Endothelial cell of umbilical vein (primary cell): Measurements from ENCODE around the gene RPS16. TPM values are rescaled to one million over a fixed set of nuclear protein-coding genes. Genes with fewer than 3 reads are reported as not detected.

Experiments used
- BruUV-seq: library from RNA; stranded (reverse); fragments of 400-500 nt; replicated peaks from 2 replicates; lab custom pipeline; 2021; lab: Mats Ljungman, UMichigan
- CTCF ChIA-PET: fragments of 300-600, 350-600 bp; sonication (Branson Sonifier 250); formaldehyde crosslinking; loops from one replicate; lab custom pipeline; 2021; ENCODE audit warnings: antibody characterized with exemption, inconsistent platforms; lab: Charles Lee
- POLR2A ChIA-PET: fragments of 300-600, 350-600 bp; sonication (Branson Sonifier 250); formaldehyde crosslinking; loops from one replicate; lab custom pipeline; 2021; ENCODE audit warnings: antibody characterized with exemption, inconsistent platforms; lab: Charles Lee
- DNase-seq: peaks from one replicate; pipeline ENCODE4 v3.0.0-alpha.2; 2011; ENCODE audit warnings: low read depth, low spot score
- FAIRE-seq: peaks from 2 replicates; lab custom pipeline; 2011; peaks lifted over from hg19 to GRCh38; lab: Jason Lieb, UNC
- H2AFZ ChIP-seq: 2 replicates; pipeline ENCODE4 v1.6.0; 2012; ENCODE audit warnings: low read depth, low read length, control low read depth, inconsistent platforms
- H3K27ac ChIP-seq: 2 replicates; pipeline ENCODE4 v1.5.1; 2011; ENCODE audit warnings: low read depth, mild to moderate bottlenecking, control low read depth, low read length, moderate library complexity; ENCODE audit not compliant: insufficient read depth
- H3K27me3 ChIP-seq, 2 experiments: 2 replicates each; pipeline versions ENCODE4 v1.6.0 to v1.6.1; 2011; ENCODE audit warnings: low read length in 2 of 2, mixed read lengths in 1 of 2; ENCODE audit not compliant: control insufficient read depth in 2 of 2, insufficient read depth in 2 of 2
- H3K36me3 ChIP-seq, 2 experiments: 2 replicates in 1 of 2; 3 replicates in 1 of 2; pipeline ENCODE4 v1.5.1; 2011; ENCODE audit warnings: low read length in 2 of 2, mild to moderate bottlenecking in 1 of 2, moderate library complexity in 1 of 2; ENCODE audit not compliant: control insufficient read depth in 2 of 2, insufficient read depth in 2 of 2; ENCODE audit errors: extremely low read depth in 1 of 2
- H3K4me1 ChIP-seq: 3 replicates; pipeline ENCODE4 v1.5.1; 2011; ENCODE audit warnings: mild to moderate bottlenecking, low read length; ENCODE audit not compliant: control insufficient read depth, insufficient read depth; ENCODE audit errors: extremely low read depth
- H3K4me2 ChIP-seq: 2 replicates; pipeline ENCODE4 v1.6.1; 2011; ENCODE audit warnings: low read length, control low read depth, mixed read lengths; ENCODE audit not compliant: insufficient read depth
- H3K4me3 ChIP-seq, 3 experiments: fragments of 200-600 bp in 1 of 3; sonication (generic), shearing (Covaris generic) in 1 of 3; replicated peaks in 1 of 3; 2 replicates each; pipeline ENCODE4 v1.5.1; 2011 to 2016; ENCODE audit warnings: control low read depth in 3 of 3, low read length in 3 of 3, mild to moderate bottlenecking in 2 of 3, inconsistent platforms in 1 of 3, low read depth in 1 of 3, moderate library complexity in 1 of 3; ENCODE audit not compliant: insufficient read depth in 1 of 3
- H3K79me2 ChIP-seq: 2 replicates; pipeline ENCODE4 v1.6.0; 2012; ENCODE audit warnings: low read length, inconsistent platforms; ENCODE audit not compliant: control insufficient read depth, insufficient read depth
- H3K9ac ChIP-seq: replicated peaks from 2 replicates; pipeline ENCODE3; 2011; ENCODE audit warnings: low read length, control low read depth; ENCODE audit not compliant: insufficient read depth; ENCODE audit errors: extremely low read depth
- H3K9me1 ChIP-seq: replicated peaks from 3 replicates; pipeline ENCODE4 v1.6.0; 2011; ENCODE audit warnings: mild to moderate bottlenecking, low read length; ENCODE audit not compliant: control insufficient read depth, insufficient read depth; ENCODE audit errors: extremely low read depth
- H3K9me3 ChIP-seq: replicated peaks from 2 replicates; pipeline ENCODE4 v1.5.1; 2012; ENCODE audit warnings: low read length, inconsistent platforms; ENCODE audit not compliant: control insufficient read depth, insufficient read depth
- H4K20me1 ChIP-seq: replicated peaks from 2 replicates; pipeline ENCODE3; 2011; ENCODE audit warnings: mild to moderate bottlenecking, low read length; ENCODE audit not compliant: control insufficient read depth, insufficient read depth; ENCODE audit errors: extremely low read depth
- CTCF ChIP-seq, 2 donors: IDR thresholded peaks; 1 replicate in 1 of 2; 2 replicates in 1 of 2; pipeline ENCODE4 v1.5.1; 2011; ENCODE audit warnings: low read length in 2 of 2, mild to moderate bottlenecking in 2 of 2, moderate library complexity in 2 of 2, control low read depth in 1 of 2, inconsistent platforms in 1 of 2, low read depth in 1 of 2; ENCODE audit not compliant: insufficient read depth in 1 of 2; ENCODE audit errors: extremely low read depth in 1 of 2
- EZH2 ChIP-seq: IDR thresholded peaks from 2 replicates; pipeline ENCODE4 v1.6.1; 2012; ENCODE audit warnings: borderline replicate concordance, low read depth, mild to moderate bottlenecking, moderate library complexity, low read length, inconsistent platforms; ENCODE audit not compliant: severe bottlenecking
- FOS ChIP-seq: IDR thresholded peaks from 2 replicates; pipeline ENCODE4 v1.6.1; 2011; ENCODE audit warnings: mild to moderate bottlenecking, low read length, moderate library complexity, borderline replicate concordance; ENCODE audit not compliant: insufficient read depth
- GATA2 ChIP-seq: IDR thresholded peaks from 2 replicates; pipeline ENCODE4 v1.7.0; 2011; ENCODE audit warnings: low read depth, mild to moderate bottlenecking, moderate library complexity, mixed read lengths, low read length; ENCODE audit not compliant: insufficient read length, insufficient read depth
- JUN ChIP-seq: IDR thresholded peaks from 2 replicates; pipeline ENCODE4 v1.6.1; 2011; ENCODE audit warnings: borderline replicate concordance, low read depth; ENCODE audit not compliant: insufficient read length, insufficient read depth
- MYC ChIP-seq: IDR thresholded peaks from one replicate; pipeline ENCODE4 v1.6.1; 2011; ENCODE audit warnings: mild to moderate bottlenecking, low read depth, low read length
- POLR2A ChIP-seq: IDR thresholded peaks from 2 replicates; pipeline ENCODE4 v1.6.1; 2012; ENCODE audit warnings: low read depth, mild to moderate bottlenecking, control low read depth, low read length
- POLR2AphosphoS5 ChIP-seq: IDR thresholded peaks from 2 replicates; pipeline ENCODE4 v1.6.1; 2012; ENCODE audit warnings: low read depth, mild to moderate bottlenecking, control low read depth, low read length, moderate library complexity; ENCODE audit not compliant: insufficient read depth
- dilution Hi-C: fragments of 300-500 bp; cut with MboI; formaldehyde crosslinking; loops from one replicate; pipeline ENCODE4 v1.15.0; 2019; ENCODE audit warnings: low sequenced_read_pairs; ENCODE audit not compliant: extremely low pct_ligation_motif_present
- intact Hi-C: fragments of 100-400 bp; cut with micrococcal nuclease; formaldehyde crosslinking; loops from one replicate; pipeline ENCODE4 v1.10.0; 2022
- polyA plus RNA-seq, 4 experiments: library from polyadenylated mRNA; depleted of rRNA in 3 of 4; stranded (reverse) in 3 of 4; unstranded in 1 of 4; fragments of >200 nt; gene quantifications; 2 replicates each; pipeline versions ENCODE4 v1.2.1 to v1.2.3, GENCODE V29; 2011 to 2012; ENCODE audit warnings: missing spikeins in 1 of 4
- total RNA-seq: library from RNA; stranded (reverse); gene quantifications from 2 replicates; pipeline ENCODE4 v1.2.3, GENCODE V29; 2021
- TF ChIP-seq, protein P1 (sequence below): IDR thresholded peaks from 2 replicates; pipeline ENCODE4 v1.6.1; 2011; ENCODE audit not compliant: insufficient read depth, insufficient read length

RPS16 gene
- total and polyA plus RNA-seq, 2 donors (not counting 3 experiments of a cell fraction or from before 2014, with no cell fraction given): 1,768 to 5,244 TPM

GRCh38 chr19:39470724-39471339, 35.1 kb upstream of the RPS16 start:
- no peak for DNase-seq
- no TSS peak for BruUV-seq
- no peaks in the 10 kb centered on the region for H3K79me2 ChIP-seq
- FAIRE-seq: no peak
- intact Hi-C loops (no loop called here), dilution Hi-C loops (no loop called here)
- no peak overlapping the region for H3K9ac ChIP-seq
- no peak overlapping the region for H3K27ac ChIP-seq
- H3K9me1 ChIP-seq: no peaks in the 10 kb centered on the region
- ChIA-PET CTCF (interaction anchor here (1.1 kb wide), 1 partner anchor 62 kb away, joined by 3 read pairs; the partner anchor contains the start of gene EID2B), POLR2A (no interaction called here)
- H3K4me3 ChIP-seq: no peak overlapping the region
- H3K9me3 ChIP-seq: no peaks in the 10 kb centered on the region
- H3K27me3 ChIP-seq: no peaks in the 10 kb centered on the region
- H4K20me1 ChIP-seq: no peaks in the 10 kb centered on the region
- no peaks in the 10 kb centered on the region for H3K4me1 ChIP-seq
- no peak overlapping the region for H2AFZ ChIP-seq
- TF ChIP-seq CTCF (IDR thresholded peaks at IDR 0.05; ENCODE audit: extremely low read depth in 1 of 2, insufficient read depth in 1 of 2, low read depth in 1 of 2, low read length in 2 of 2) (no peak), JUN (peak; percentile 3)
- peaks cover 10 to 80% of the 10 kb centered on the region in 2 experiments for H3K36me3 ChIP-seq
- no peak overlapping the region for H3K4me2 ChIP-seq

- Histone ChIP-seq H2AFZ (no peak overlapping the region), H3K9ac (no peak overlapping the region), H3K27ac (no peak overlapping the region), H3K4me2 (no peak overlapping the region), H3K9me1 (no peaks in the 10 kb centered on the region), H3K4me1 (no peaks in the 10 kb centered on the region), H3K4me3 (no peak overlapping the region), H3K9me3 (no peaks in the 10 kb centered on the region), H3K79me2 (no peaks in the 10 kb centered on the region), H3K36me3 (peaks cover 18 to 84% of the 10 kb centered on the region in 2 experiments), H4K20me1 (no peaks in the 10 kb centered on the region), H3K27me3 (no peaks in the 10 kb centered on the region)
- no peak for TF ChIP-seq FOS
- TF ChIP-seq POLR2A: no peak
- TF ChIP-seq, protein P1, sequence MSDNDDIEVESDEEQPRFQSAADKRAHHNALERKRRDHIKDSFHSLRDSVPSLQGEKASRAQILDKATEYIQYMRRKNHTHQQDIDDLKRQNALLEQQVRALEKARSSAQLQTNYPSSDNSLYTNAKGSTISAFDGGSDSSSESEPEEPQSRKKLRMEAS: no peak
- no peak for TF ChIP-seq MYC
- no peak for TF ChIP-seq EZH2
- TF ChIP-seq POLR2AphosphoS5: no peak
- TF ChIP-seq CTCF (IDR thresholded peaks at IDR 0.05; ENCODE audit: extremely low read depth in 1 of 2, insufficient read depth in 1 of 2, low read depth in 1 of 2, low read length in 2 of 2): no peak
- no peak for TF ChIP-seq GATA2
- no peak for TF ChIP-seq JUN
- BruUV-seq: no TSS peak
- ChIA-PET CTCF (no interaction called here), POLR2A (no interaction called here)
- dilution Hi-C loops: no loop called here
- FAIRE-seq (no peak), DNase-seq (no peak)
- intact Hi-C loops: no loop called here
Measured at GRCh38 chr19:39469567-39469966, 33.8 kb upstream of the RPS16 start.
